OCI-LY3 (cell line): ENCODE data around the gene RGL4.

Experiments
- EZH2phosphoT487 ChIP-seq: fragments of 200-600 bp; shearing (Covaris generic); IDR thresholded peaks from 2 replicates; pipeline ENCODE4 v1.6.1; 2018; ENCODE audit warnings: antibody characterized with exemption, mixed run types, low read depth
- TF ChIP-seq, protein P1 (sequence below): fragments of 200-600, 300-600 bp; sonication (generic); IDR thresholded peaks from 2 replicates; pipeline ENCODE4 v1.5.1; 2014; ENCODE audit warnings: antibody characterized with exemption, low read length, low read depth

DNA sequence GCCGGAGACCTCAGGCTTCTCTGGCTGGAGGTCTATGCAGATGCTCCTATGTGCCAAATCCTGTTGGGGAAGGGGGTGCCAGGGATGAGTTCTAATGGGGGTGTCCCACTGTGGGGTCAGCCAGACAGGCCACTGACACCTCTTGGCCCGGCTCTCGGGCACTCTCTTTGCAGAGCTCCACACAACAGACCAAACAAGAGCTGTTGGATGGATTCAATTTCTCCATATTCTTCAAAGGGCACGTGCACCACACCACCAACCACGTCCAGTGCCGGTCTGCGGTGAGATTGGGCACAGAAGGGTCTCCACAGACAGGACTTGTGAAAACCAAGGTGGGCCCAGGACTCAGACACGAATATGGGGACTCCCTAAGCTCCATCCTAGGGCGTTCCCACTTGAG lies 2.2 kb upstream of the RGL4 start:
- TF ChIP-seq, protein P1, sequence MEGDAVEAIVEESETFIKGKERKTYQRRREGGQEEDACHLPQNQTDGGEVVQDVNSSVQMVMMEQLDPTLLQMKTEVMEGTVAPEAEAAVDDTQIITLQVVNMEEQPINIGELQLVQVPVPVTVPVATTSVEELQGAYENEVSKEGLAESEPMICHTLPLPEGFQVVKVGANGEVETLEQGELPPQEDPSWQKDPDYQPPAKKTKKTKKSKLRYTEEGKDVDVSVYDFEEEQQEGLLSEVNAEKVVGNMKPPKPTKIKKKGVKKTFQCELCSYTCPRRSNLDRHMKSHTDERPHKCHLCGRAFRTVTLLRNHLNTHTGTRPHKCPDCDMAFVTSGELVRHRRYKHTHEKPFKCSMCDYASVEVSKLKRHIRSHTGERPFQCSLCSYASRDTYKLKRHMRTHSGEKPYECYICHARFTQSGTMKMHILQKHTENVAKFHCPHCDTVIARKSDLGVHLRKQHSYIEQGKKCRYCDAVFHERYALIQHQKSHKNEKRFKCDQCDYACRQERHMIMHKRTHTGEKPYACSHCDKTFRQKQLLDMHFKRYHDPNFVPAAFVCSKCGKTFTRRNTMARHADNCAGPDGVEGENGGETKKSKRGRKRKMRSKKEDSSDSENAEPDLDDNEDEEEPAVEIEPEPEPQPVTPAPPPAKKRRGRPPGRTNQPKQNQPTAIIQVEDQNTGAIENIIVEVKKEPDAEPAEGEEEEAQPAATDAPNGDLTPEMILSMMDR, result no peak
- no peak for TF ChIP-seq EZH2phosphoT487
